WTC11 (cell line): Measurements from ENCODE around the gene FAM89B.

Source experiments
- AR ChIP-seq: fragments of 250-450 bp; sonication (Bioruptor Pico); IDR thresholded peaks from 2 replicates; pipeline ENCODE4 v1.9.0; 2021; ENCODE audit warnings: mild to moderate bottlenecking
- CTCF ChIP-seq: fragments of 200-600 bp; IDR thresholded peaks from 2 replicates; pipeline ENCODE4 v1.8.0; 2022; ENCODE audit warnings: antibody characterized with exemption
- FOXJ3 ChIP-seq: sonication (generic); formaldehyde crosslinking; IDR thresholded peaks from 2 replicates; pipeline ENCODE4 v1.9.0; 2021; ENCODE audit warnings: missing genetic modification reagents, mild to moderate bottlenecking, borderline replicate concordance
- HMGXB4 ChIP-seq: sonication (generic); formaldehyde crosslinking; IDR thresholded peaks from 2 replicates; pipeline ENCODE4 v1.8.1; 2023; ENCODE audit warnings: mild to moderate bottlenecking, moderate library complexity, missing genetic modification reagents
- NR3C1 ChIP-seq: sonication (generic); formaldehyde crosslinking; conservative IDR thresholded peaks from 2 replicates; pipeline ENCODE4 v1.8.1; 2023; ENCODE audit warnings: low read depth, mild to moderate bottlenecking, missing genetic modification reagents
- RELA ChIP-seq: sonication (generic); formaldehyde crosslinking; IDR thresholded peaks from 2 replicates; pipeline ENCODE4 v1.8.1; 2022; ENCODE audit warnings: missing genetic modification reagents, mild to moderate bottlenecking, borderline replicate concordance

GRCh38 chr11:65578134-65578533, 5.8 kb downstream of the FAM89B start:
- no peak for TF ChIP-seq CTCF
- no peak for TF ChIP-seq RELA (CRISPR knock-in tag)
- TF ChIP-seq HMGXB4 (CRISPR knock-in tag) = no peak
- TF ChIP-seq NR3C1 (CRISPR knock-in tag) = no peak
- no peak for TF ChIP-seq FOXJ3 (CRISPR knock-in tag)
- no peak for TF ChIP-seq AR (CRISPR knock-in tag)
